ENCODE results near the gene TMEM132A. TPM values are rescaled to one million over a fixed set of nuclear protein-coding genes. Genes with fewer than 3 reads are reported as not detected.

Gene TMEM132A
- total RNA-seq, 1 experiment from 2014 or later: 140 TPM

- H3K36me3 ChIP-seq (ENCODE audit: insufficient read depth, low read length, poor library complexity, severe bottlenecking): no peaks in the 10 kb centered on the region
- intact Hi-C loops (cut with micrococcal nuclease; ENCODE audit: unreplicated experiment): no loop called here
- H3K4me1 ChIP-seq (ENCODE audit: insufficient read depth, low read length, poor library complexity, severe bottlenecking): peaks cover 7% of the 10 kb centered on the region
- no peaks in the 10 kb centered on the region for H3K9me3 ChIP-seq (ENCODE audit: low read depth, low read length, poor library complexity, severe bottlenecking)
- no TSS peak for BruUV-seq (replicated peaks)
- ChIA-PET POLR2A (ENCODE audit: low non-redundant PET) (no interaction called here), CTCF (no interaction called here)
- no peak overlapping the region for H3K27ac ChIP-seq (ENCODE audit: low read depth, low read length, poor library complexity, severe bottlenecking)
- TF ChIP-seq EZH2 (IDR thresholded peaks at IDR 0.05; ENCODE audit: borderline replicate concordance, low read depth, low read length, poor library complexity, severe bottlenecking) (no peak), CTCF (conservative IDR thresholded peaks at IDR 0.05; ENCODE audit: low read depth, low read length) (no peak)
- H3K4me3 ChIP-seq (ENCODE audit: low read depth, low read length, poor library complexity, severe bottlenecking): no peak overlapping the region
- H3K27me3 ChIP-seq (replicated peaks; ENCODE audit: insufficient read depth, low read depth, low read length, poor library complexity): no peaks in the 10 kb centered on the region
- no peak for DNase-seq (ENCODE audit: low spot score)
Measured at GRCh38 chr11:60974726-60975125, 50.5 kb downstream of the TMEM132A start.

- ChIA-PET POLR2A (ENCODE audit: low non-redundant PET) (no interaction called here), CTCF (no interaction called here)
- Histone ChIP-seq H3K4me1 (ENCODE audit: insufficient read depth, low read length, poor library complexity, severe bottlenecking) (peaks cover 7% of the 10 kb centered on the region), H3K36me3 (ENCODE audit: insufficient read depth, low read length, poor library complexity, severe bottlenecking) (no peaks in the 10 kb centered on the region), H3K9me3 (ENCODE audit: low read depth, low read length, poor library complexity, severe bottlenecking) (no peaks in the 10 kb centered on the region), H3K27me3 (replicated peaks; ENCODE audit: insufficient read depth, low read depth, low read length, poor library complexity) (no peaks in the 10 kb centered on the region), H3K4me3 (ENCODE audit: low read depth, low read length, poor library complexity, severe bottlenecking) (no peak overlapping the region), H3K27ac (ENCODE audit: low read depth, low read length, poor library complexity, severe bottlenecking) (no peak overlapping the region)
- no peak for DNase-seq (ENCODE audit: low spot score)
- intact Hi-C loops (cut with micrococcal nuclease; ENCODE audit: unreplicated experiment): no loop called here
- no TSS peak for BruUV-seq (replicated peaks)
- TF ChIP-seq EZH2 (IDR thresholded peaks at IDR 0.05; ENCODE audit: borderline replicate concordance, low read depth, low read length, poor library complexity, severe bottlenecking) (no peak), CTCF (conservative IDR thresholded peaks at IDR 0.05; ENCODE audit: low read depth, low read length) (no peak)
Measured at GRCh38 chr11:60977224-60977623, 53.0 kb downstream of the TMEM132A start.

DNA sequence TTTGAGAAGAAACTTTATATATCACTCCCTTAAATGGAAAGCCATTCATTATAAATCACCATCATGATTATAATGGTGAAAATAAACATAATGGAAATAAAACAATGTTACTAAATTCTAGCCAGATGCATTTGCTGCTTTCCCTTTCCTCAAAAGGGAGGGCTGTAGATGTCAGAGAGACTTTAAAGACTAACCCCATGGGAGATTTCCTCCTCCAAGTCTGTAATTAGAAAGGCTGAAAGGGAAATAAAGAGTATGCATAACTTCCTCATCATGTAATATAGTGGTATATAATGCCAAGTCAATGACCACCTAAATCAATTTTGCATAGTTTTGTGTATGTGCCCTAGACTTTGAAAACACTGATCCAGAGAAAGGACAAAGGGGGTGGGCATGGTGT lies 53.6 kb downstream of the TMEM132A start:
- no peak overlapping the region for H3K27ac ChIP-seq (ENCODE audit: low read depth, low read length, poor library complexity, severe bottlenecking)
- BruUV-seq (replicated peaks): no TSS peak
- no peaks in the 10 kb centered on the region for H3K27me3 ChIP-seq (replicated peaks; ENCODE audit: insufficient read depth, low read depth, low read length, poor library complexity)
- TF ChIP-seq EZH2 (IDR thresholded peaks at IDR 0.05; ENCODE audit: borderline replicate concordance, low read depth, low read length, poor library complexity, severe bottlenecking) (no peak), CTCF (conservative IDR thresholded peaks at IDR 0.05; ENCODE audit: low read depth, low read length) (no peak)
- DNase-seq (ENCODE audit: low spot score): peak; percentile 23
- H3K9me3 ChIP-seq (ENCODE audit: low read depth, low read length, poor library complexity, severe bottlenecking): no peaks in the 10 kb centered on the region
- POLR2A ChIA-PET (ENCODE audit: low non-redundant PET): no interaction called here
- no peaks in the 10 kb centered on the region for H3K36me3 ChIP-seq (ENCODE audit: insufficient read depth, low read length, poor library complexity, severe bottlenecking)
- CTCF ChIA-PET: no interaction called here
- H3K4me1 ChIP-seq (ENCODE audit: insufficient read depth, low read length, poor library complexity, severe bottlenecking): peaks cover 7% of the 10 kb centered on the region
- intact Hi-C loops (cut with micrococcal nuclease; ENCODE audit: unreplicated experiment): no loop called here
- no peak overlapping the region for H3K4me3 ChIP-seq (ENCODE audit: low read depth, low read length, poor library complexity, severe bottlenecking)
